HCT116 (cell line): Measurements from ENCODE around the gene MCF2L2. TPM values are rescaled to one million over a fixed set of nuclear protein-coding genes. Genes with fewer than 3 reads are reported as not detected.

Experiments used
- ATAC-seq: fragments of 200-7000 bp; cut with Tn5 transposase; 2 replicates; pipeline ENCODE4 v1.9.1; 2020; ENCODE audit warnings: mild to moderate bottlenecking, moderate library complexity
- BruUV-seq: library from RNA; stranded (reverse); fragments of 400-500 nt; replicated peaks from 2 replicates; lab custom pipeline; 2021; lab: Mats Ljungman, UMichigan
- CTCF ChIA-PET: fragments of 300-600 bp; sonication (Branson Sonifier 250); formaldehyde crosslinking; loops from one replicate; lab custom pipeline; 2021; ENCODE audit warnings: antibody characterized with exemption; lab: Charles Lee
- POLR2A ChIA-PET: fragments of 300-600, 350-600 bp; sonication (Branson Sonifier 250); formaldehyde crosslinking; loops from one replicate; lab custom pipeline; 2021; ENCODE audit warnings: antibody characterized with exemption; lab: Charles Lee
- RAD21 ChIA-PET, 2 experiments: fragments of 300-600 bp; sonication (Branson Sonifier 250); formaldehyde crosslinking; loops; one replicate each; lab custom pipeline; 2023; ENCODE audit warnings: low total read pairs in 2 of 2; ENCODE audit not compliant: uncharacterized antibody in 2 of 2, unreplicated experiment in 2 of 2, low non-redundant PET in 1 of 2; lab: Charles Lee
- DNase-seq: peaks from one replicate; pipeline ENCODE4 v3.0.0-alpha.2; 2010; ENCODE audit warnings: low read depth, low spot score
- H2AFZ ChIP-seq: fragments of 200-600 bp; shearing (Covaris generic), sonication (generic); 2 replicates; pipeline ENCODE4 v1.6.1; 2017; ENCODE audit warnings: low read depth, mixed run types, mixed read lengths, antibody characterized with exemption, low read length; ENCODE audit not compliant: poor library complexity, severe bottlenecking
- H3K27ac ChIP-seq: 2 replicates; pipeline ENCODE4 v1.5.1; 2012; ENCODE audit warnings: low read depth, low read length
- H3K27me3 ChIP-seq: fragments of 200-600 bp; sonication (generic); 2 replicates; pipeline ENCODE4 v1.6.1; 2016; ENCODE audit warnings: mixed run types, low read length, mixed read lengths; ENCODE audit not compliant: insufficient read depth
- H3K36me3 ChIP-seq, 2 experiments: fragments of 200-500 bp in 1 of 2; fragments of 200-600 bp in 1 of 2; sonication (Bioruptor generic) in 1 of 2; sonication (generic) in 1 of 2; 2 replicates each; pipeline versions ENCODE4 v1.5.1 to v1.6.1; 2014 to 2016; ENCODE audit warnings: low read length in 2 of 2, inconsistent platforms in 1 of 2, mixed read lengths in 1 of 2, mixed run types in 1 of 2; ENCODE audit not compliant: insufficient read depth in 2 of 2, control insufficient read depth in 1 of 2
- H3K4me1 ChIP-seq, 2 experiments: fragments of 200-600 bp in 1 of 2; sonication (generic) in 1 of 2; 2 replicates each; pipeline versions ENCODE4 v1.5.1 to v1.6.1; 2012 to 2017; ENCODE audit warnings: low read length in 2 of 2, inconsistent platforms in 1 of 2, mild to moderate bottlenecking in 1 of 2, mixed read lengths in 1 of 2, mixed run types in 1 of 2, moderate library complexity in 1 of 2; ENCODE audit not compliant: insufficient read depth in 2 of 2, control insufficient read depth in 1 of 2
- H3K4me2 ChIP-seq: fragments of 200-600 bp; sonication (generic); 2 replicates; pipeline ENCODE4 v1.6.1; 2017; ENCODE audit warnings: mixed run types, low read length, mixed read lengths
- H3K4me3 ChIP-seq, 2 experiments: fragments of 200-600 bp in 1 of 2; sonication (generic) in 1 of 2; replicated peaks in 1 of 2; 2 replicates each; pipeline ENCODE4 v1.5.1; 2011 to 2016; ENCODE audit warnings: low read length in 2 of 2, control low read depth in 1 of 2, low read depth in 1 of 2, mild to moderate bottlenecking in 1 of 2, mixed read lengths in 1 of 2, mixed run types in 1 of 2
- H3K79me2 ChIP-seq: fragments of 200-600 bp; sonication (generic); 2 replicates; pipeline ENCODE4 v1.6.1; 2017; ENCODE audit warnings: mild to moderate bottlenecking, mixed run types, low read length, moderate library complexity, mixed read lengths; ENCODE audit not compliant: insufficient read depth
- H3K9ac ChIP-seq: fragments of 200-600 bp; sonication (generic); 2 replicates; pipeline ENCODE4 v1.6.1; 2016; ENCODE audit warnings: low read length, mixed read lengths
- H3K9me2 ChIP-seq: fragments of 200-600 bp; sonication (generic), shearing (Covaris generic); 2 replicates; pipeline ENCODE4 v1.6.1; 2017; ENCODE audit warnings: mixed run types, mild to moderate bottlenecking, moderate library complexity; ENCODE audit not compliant: insufficient read depth
- H3K9me3 ChIP-seq, 2 experiments: fragments of 200-500 bp in 1 of 2; fragments of 200-600 bp in 1 of 2; sonication (Bioruptor generic) in 1 of 2; sonication (generic) in 1 of 2; 2 replicates each; pipeline ENCODE4 v1.6.1; 2014 to 2017; ENCODE audit warnings: low read length in 2 of 2, mixed read lengths in 2 of 2, inconsistent platforms in 1 of 2, low read depth in 1 of 2, mild to moderate bottlenecking in 1 of 2, mixed run types in 1 of 2, moderate library complexity in 1 of 2; ENCODE audit not compliant: control insufficient read depth in 1 of 2, insufficient read depth in 1 of 2
- H4K20me1 ChIP-seq: fragments of 200-600 bp; sonication (generic), shearing (Covaris generic); 2 replicates; pipeline ENCODE4 v1.6.1; 2017; ENCODE audit warnings: mixed run types, mild to moderate bottlenecking, moderate library complexity; ENCODE audit not compliant: insufficient read depth
- ATF3 ChIP-seq: IDR thresholded peaks from 2 replicates; pipeline ENCODE4 v1.6.1; 2012
- CBX3 ChIP-seq: IDR thresholded peaks from 2 replicates; pipeline ENCODE4 v1.6.1; 2012; ENCODE audit warnings: low read depth
- CEBPB ChIP-seq: IDR thresholded peaks from 2 replicates; pipeline ENCODE4 v1.6.1; 2012; ENCODE audit warnings: low read depth
- CTCF ChIP-seq, 3 experiments: fragments of 200-600 bp in 1 of 3; sonication (generic) in 1 of 3; IDR thresholded peaks in 2 of 3; conservative IDR thresholded peaks in 1 of 3; 2 replicates each; pipeline ENCODE4 v1.5.1; 2012 to 2017; ENCODE audit warnings: low read depth in 2 of 3, low read length in 2 of 3, antibody characterized with exemption in 1 of 3, borderline replicate concordance in 1 of 3, control low read depth in 1 of 3, mild to moderate bottlenecking in 1 of 3, mixed read lengths in 1 of 3, mixed run types in 1 of 3, moderate library complexity in 1 of 3; ENCODE audit not compliant: insufficient read depth in 1 of 3
- EGR1 ChIP-seq: IDR thresholded peaks from 2 replicates; pipeline ENCODE4 v1.6.1; 2012; ENCODE audit warnings: low read depth
- ELF1 ChIP-seq: IDR thresholded peaks from 2 replicates; pipeline ENCODE4 v1.6.1; 2012; ENCODE audit warnings: low read depth, borderline replicate concordance
- EZH2phosphoT487 ChIP-seq: fragments of 200-600 bp; IDR thresholded peaks from 2 replicates; pipeline ENCODE4 v1.6.1; 2018; ENCODE audit warnings: antibody characterized with exemption, borderline replicate concordance
- FOSL1 ChIP-seq: IDR thresholded peaks from 2 replicates; pipeline ENCODE4 v1.6.1; 2012; ENCODE audit warnings: low read depth
- MAX ChIP-seq: IDR thresholded peaks from 2 replicates; pipeline ENCODE4 v1.6.1; 2012
- POLR2AphosphoS5 ChIP-seq: IDR thresholded peaks from 2 replicates; pipeline ENCODE4 v1.6.1; 2011; ENCODE audit warnings: mild to moderate bottlenecking, low read depth, low read length, moderate library complexity
- SIN3A ChIP-seq: IDR thresholded peaks from 2 replicates; pipeline ENCODE4 v1.6.1; 2012; ENCODE audit warnings: low read depth
- TCF7L2 ChIP-seq: IDR thresholded peaks from 2 replicates; pipeline ENCODE4 v1.7.0; 2011; ENCODE audit warnings: borderline replicate concordance, inconsistent platforms; ENCODE audit not compliant: insufficient read depth, insufficient read length; ENCODE audit errors: extremely low read depth
- YY1 ChIP-seq: IDR thresholded peaks from 2 replicates; pipeline ENCODE4 v1.6.1; 2011; ENCODE audit warnings: low read length, low read depth, moderate library complexity, mild to moderate bottlenecking; ENCODE audit not compliant: insufficient replicate concordance; ENCODE audit errors: extremely low read depth
- ZFX ChIP-seq: fragments of 450-650 bp; IDR thresholded peaks from 2 replicates; pipeline ENCODE4 v1.6.1; 2017
- ZNF274 ChIP-seq: fragments of 200-500 bp; sonication (Bioruptor generic); IDR thresholded peaks from 2 replicates; pipeline ENCODE4 v1.6.1; 2014; ENCODE audit warnings: mild to moderate bottlenecking, low read depth, low read length, inconsistent platforms
- intact Hi-C: fragments of 100-400 bp; cut with micrococcal nuclease; formaldehyde crosslinking; loops from 2 replicates; pipeline ENCODE4 v1.10.0; 2022
- total RNA-seq: library from RNA; stranded (reverse); gene quantifications from one replicate; pipeline ENCODE4 v1.2.1, GENCODE V29; 2021; ENCODE audit not compliant: unreplicated experiment

The MCF2L2 gene
- total RNA-seq, 1 experiment from 2014 or later = 1.5 TPM

GRCh38 chr3:183434503-183434902, 6.1 kb upstream of the MCF2L2 start:
- no peak overlapping the region for H3K4me3 ChIP-seq
- POLR2A ChIA-PET = no interaction called here
- no peaks in the 10 kb centered on the region for H3K27me3 ChIP-seq
- TF ChIP-seq ATF3 (no peak), CEBPB (no peak), YY1 (no peak), MAX (no peak), FOSL1 (no peak), ELF1 (no peak), POLR2AphosphoS5 (no peak), SIN3A (no peak), TCF7L2 (no peak), CTCF (IDR thresholded peaks at IDR 0.05 in 2 of 3, conservative IDR thresholded peaks at IDR 0.05 in 1 of 3; ENCODE audit: borderline replicate concordance in 1 of 3, insufficient read depth in 1 of 3, low read depth in 2 of 3, low read length in 2 of 3) (no peak), ZNF274 (no peak), ZFX (no peak), CBX3 (no peak), EGR1 (no peak), EZH2phosphoT487 (no peak)
- BruUV-seq = no TSS peak
- DNase-seq = no peak
- no peak overlapping the region for H3K4me2 ChIP-seq
- no peaks in the 10 kb centered on the region for H3K9me2 ChIP-seq
- no peaks in the 10 kb centered on the region for H3K9me3 ChIP-seq
- no peaks in the 10 kb centered on the region for H3K79me2 ChIP-seq
- intact Hi-C loops = no loop called here
- ATAC-seq = no peak
- H3K9ac ChIP-seq = no peak overlapping the region
- no peak overlapping the region for H2AFZ ChIP-seq
- CTCF ChIA-PET = no interaction called here
- H4K20me1 ChIP-seq = no peaks in the 10 kb centered on the region
- RAD21 ChIA-PET = no interaction called here
- no peak overlapping the region for H3K27ac ChIP-seq
- no peaks in the 10 kb centered on the region for H3K36me3 ChIP-seq
- H3K4me1 ChIP-seq = no peaks in the 10 kb centered on the region
